ENCODE results near the gene OBI1.

DNA sequence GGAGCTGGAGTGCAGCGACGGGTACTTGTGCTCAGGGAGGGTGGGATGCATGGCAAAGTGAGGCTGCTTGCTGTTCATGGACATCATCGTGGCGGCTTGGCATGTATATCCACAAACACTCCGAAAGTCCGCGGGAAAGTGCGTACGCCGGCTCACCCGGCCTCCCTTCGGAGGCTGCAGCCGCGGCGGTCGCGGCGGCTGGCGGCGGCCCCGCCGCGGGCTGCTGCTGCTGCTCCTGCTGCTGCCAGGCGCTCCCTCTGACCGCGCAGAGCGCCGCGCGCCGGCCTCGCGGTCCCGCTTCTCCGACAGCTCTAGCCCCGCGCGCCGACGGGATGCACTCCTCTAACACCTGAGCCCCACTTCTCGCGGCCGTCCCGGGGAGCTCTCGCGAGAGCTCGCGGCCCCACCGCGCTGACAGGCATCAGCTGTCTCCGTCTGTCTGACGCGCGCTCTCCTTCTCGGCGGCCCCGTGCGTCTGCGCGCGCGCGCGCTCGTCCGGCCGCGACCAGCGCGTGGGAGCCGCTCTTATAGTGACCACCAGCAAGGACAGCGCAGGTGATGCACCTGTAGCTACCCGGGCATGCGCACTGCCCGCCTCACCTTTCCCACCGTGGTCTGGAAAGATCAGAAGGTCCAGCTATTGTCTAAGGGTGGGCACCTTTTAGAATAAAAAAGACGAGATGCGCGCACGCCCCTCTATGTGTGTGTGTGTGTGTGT is 55.6 kb downstream of the OBI1 start, which contains the start of gene POU4F1:
- TF ChIP-seq, protein P1, sequence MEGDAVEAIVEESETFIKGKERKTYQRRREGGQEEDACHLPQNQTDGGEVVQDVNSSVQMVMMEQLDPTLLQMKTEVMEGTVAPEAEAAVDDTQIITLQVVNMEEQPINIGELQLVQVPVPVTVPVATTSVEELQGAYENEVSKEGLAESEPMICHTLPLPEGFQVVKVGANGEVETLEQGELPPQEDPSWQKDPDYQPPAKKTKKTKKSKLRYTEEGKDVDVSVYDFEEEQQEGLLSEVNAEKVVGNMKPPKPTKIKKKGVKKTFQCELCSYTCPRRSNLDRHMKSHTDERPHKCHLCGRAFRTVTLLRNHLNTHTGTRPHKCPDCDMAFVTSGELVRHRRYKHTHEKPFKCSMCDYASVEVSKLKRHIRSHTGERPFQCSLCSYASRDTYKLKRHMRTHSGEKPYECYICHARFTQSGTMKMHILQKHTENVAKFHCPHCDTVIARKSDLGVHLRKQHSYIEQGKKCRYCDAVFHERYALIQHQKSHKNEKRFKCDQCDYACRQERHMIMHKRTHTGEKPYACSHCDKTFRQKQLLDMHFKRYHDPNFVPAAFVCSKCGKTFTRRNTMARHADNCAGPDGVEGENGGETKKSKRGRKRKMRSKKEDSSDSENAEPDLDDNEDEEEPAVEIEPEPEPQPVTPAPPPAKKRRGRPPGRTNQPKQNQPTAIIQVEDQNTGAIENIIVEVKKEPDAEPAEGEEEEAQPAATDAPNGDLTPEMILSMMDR (IDR thresholded peaks at IDR 0.05), result no peak
- no peak for TF ChIP-seq POLR2A (IDR thresholded peaks at IDR 0.05)
